IPS-18c (cell line): ENCODE data around the gene AMELY.
"Not testable (repeated sequence)": the region's sequence is repeated elsewhere in the genome, so short reads cannot be mapped to it uniquely, and the experiment has no call there.

Source experiments
- H3K4me3 ChIP-seq: 2 replicates; pipeline ENCODE4 v1.7.0; 2013; ENCODE audit warnings: low read depth, mild to moderate bottlenecking, low read length, moderate library complexity; ENCODE audit not compliant: insufficient read depth
- H3K9me3 ChIP-seq: one replicate; pipeline ENCODE4 v1.6.1; 2013; ENCODE audit warnings: mild to moderate bottlenecking, low read length, moderate library complexity; ENCODE audit not compliant: control insufficient read depth, insufficient read depth

Gene AMELY

GRCh38 chrY:6849384-6849783, 62.2 kb downstream of the AMELY start:
- no peaks in the 10 kb centered on the region for H3K9me3 ChIP-seq
- no peak overlapping the region for H3K4me3 ChIP-seq

GRCh38 chrY:6842650-6843049, 68.9 kb downstream of the AMELY start:
- not testable (repeated sequence) for H3K4me3 ChIP-seq, H3K9me3 ChIP-seq
